ENCODE results near the gene PCSK2. TPM values are rescaled to one million over a fixed set of nuclear protein-coding genes. Genes with fewer than 3 reads are reported as not detected.

The PCSK2 gene
- polyA plus RNA-seq, 3 donors = not detected

DNA sequence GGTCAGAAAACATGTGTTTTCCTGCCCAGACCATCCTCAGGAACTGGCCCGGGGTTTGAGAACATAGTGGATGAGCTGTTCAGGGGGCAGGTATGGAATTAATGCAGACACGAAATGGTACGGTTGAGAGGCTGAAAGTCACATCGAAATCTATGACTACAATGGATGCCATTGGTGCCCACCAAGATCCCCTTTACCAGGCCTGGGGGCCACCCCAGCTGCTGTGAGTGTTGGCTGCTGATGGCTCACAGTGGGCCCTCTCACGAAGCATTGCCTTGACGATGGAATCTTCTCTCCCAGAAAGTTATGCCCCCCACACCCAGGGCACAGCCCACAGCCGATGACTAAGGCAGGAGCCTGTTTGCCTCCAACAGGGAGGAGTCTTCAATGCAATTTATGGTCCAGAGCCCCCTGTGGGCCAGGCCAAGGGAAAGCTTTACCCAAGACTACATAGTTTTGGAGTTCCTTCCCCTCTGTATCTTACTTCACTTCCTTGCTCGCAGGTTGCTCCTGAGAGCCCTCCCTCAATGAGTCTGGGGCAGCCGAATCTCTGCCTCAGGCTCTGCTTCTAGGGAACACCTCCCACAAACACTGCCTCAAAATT is 211.7 kb downstream of the PCSK2 start:
- Histone ChIP-seq H3K79me2 (ENCODE audit: insufficient read depth, low read length) (no peaks in the 10 kb centered on the region), H3K4me2 (replicated peaks; ENCODE audit: extremely low read depth, low read length, poor library complexity, severe bottlenecking) (no peak overlapping the region), H3K9me3 (replicated peaks in 1 of 2; ENCODE audit: control insufficient read depth in 1 of 2, insufficient read depth in 1 of 2, low read length in 2 of 2) (no peaks in the 10 kb centered on the region), H3K9ac (ENCODE audit: insufficient read depth, low read length, poor library complexity, severe bottlenecking) (no peak overlapping the region), H2AFZ (ENCODE audit: insufficient read depth, low read depth, low read length, poor library complexity, severe bottlenecking) (no peak overlapping the region), H3K27ac (ENCODE audit: low read depth in 1 of 2, low read length in 2 of 2) (no peak overlapping the region), H3K4me1 (ENCODE audit: control insufficient read depth in 1 of 2, insufficient read depth in 2 of 2, low read length in 2 of 2) (no peaks in the 10 kb centered on the region), H3K4me3 (replicated peaks in 1 of 3; ENCODE audit: low read depth in 2 of 3, low read length in 3 of 3) (no peak overlapping the region), H3K27me3 (ENCODE audit: control insufficient read depth in 2 of 2, insufficient read depth in 2 of 2, low read length in 2 of 2) (no peaks in the 10 kb centered on the region), H3K36me3 (replicated peaks in 1 of 2; ENCODE audit: control insufficient read depth in 1 of 2, insufficient read depth in 2 of 2, low read length in 2 of 2) (no peaks in the 10 kb centered on the region), H4K20me1 (ENCODE audit: insufficient read depth, low read length) (no peaks in the 10 kb centered on the region)
- no peak for TF ChIP-seq CTCF (IDR thresholded peaks at IDR 0.05)
- DNase-seq = no peak
- no peak overlapping the region for H3K4me3 Mint-ChIP-seq
- H3K27ac Mint-ChIP-seq = no peak overlapping the region
- no peaks in the 10 kb centered on the region for H3K36me3 Mint-ChIP-seq
- intact Hi-C loops (cut with micrococcal nuclease) = no loop called here
- H3K27me3 Mint-ChIP-seq (ENCODE audit: low read depth in 3 of 3) = peaks cover 2 to 16% (median 11%) of the 10 kb centered on the region in 3 donors
- peaks cover 0 to 10% (median 1%) of the 10 kb centered on the region in 7 donors for H3K9me3 Mint-ChIP-seq
- H3K4me1 Mint-ChIP-seq = no peaks in the 10 kb centered on the region
- 86% methylated on average over 8 of the region's 9 CpGs for WGBS (ENCODE audit: insufficient coverage)

- Mint-ChIP-seq H3K9me3 (peaks cover 0 to 10% (median 1%) of the 10 kb centered on the region in 7 donors), H3K36me3 (no peaks in the 10 kb centered on the region), H3K4me3 (no peak overlapping the region), H3K4me1 (no peaks in the 10 kb centered on the region), H3K27me3 (ENCODE audit: low read depth in 3 of 3) (peaks cover 2 to 14% (median 10%) of the 10 kb centered on the region in 3 donors), H3K27ac (no peak overlapping the region)
- no peak overlapping the region for H3K9ac ChIP-seq (ENCODE audit: insufficient read depth, low read length, poor library complexity, severe bottlenecking)
- H3K79me2 ChIP-seq (ENCODE audit: insufficient read depth, low read length) = no peaks in the 10 kb centered on the region
- no peak overlapping the region for H3K4me3 ChIP-seq (replicated peaks in 1 of 3; ENCODE audit: low read depth in 2 of 3, low read length in 3 of 3)
- H4K20me1 ChIP-seq (ENCODE audit: insufficient read depth, low read length) = no peaks in the 10 kb centered on the region
- WGBS (ENCODE audit: insufficient coverage) = 78% methylated on average over 8 of the region's 8 CpGs
- H3K36me3 ChIP-seq (replicated peaks in 1 of 2; ENCODE audit: control insufficient read depth in 1 of 2, insufficient read depth in 2 of 2, low read length in 2 of 2) = no peaks in the 10 kb centered on the region
- H3K4me1 ChIP-seq (ENCODE audit: control insufficient read depth in 1 of 2, insufficient read depth in 2 of 2, low read length in 2 of 2) = no peaks in the 10 kb centered on the region
- H3K9me3 ChIP-seq (replicated peaks in 1 of 2; ENCODE audit: control insufficient read depth in 1 of 2, insufficient read depth in 1 of 2, low read length in 2 of 2) = no peaks in the 10 kb centered on the region
- no peak for TF ChIP-seq CTCF (IDR thresholded peaks at IDR 0.05)
- H3K27ac ChIP-seq (ENCODE audit: low read depth in 1 of 2, low read length in 2 of 2) = no peak overlapping the region
- intact Hi-C loops (cut with micrococcal nuclease) = no loop called here
- DNase-seq = no peak
- no peak overlapping the region for H3K4me2 ChIP-seq (replicated peaks; ENCODE audit: extremely low read depth, low read length, poor library complexity, severe bottlenecking)
- H3K27me3 ChIP-seq (ENCODE audit: control insufficient read depth in 2 of 2, insufficient read depth in 2 of 2, low read length in 2 of 2) = no peaks in the 10 kb centered on the region
- no peak overlapping the region for H2AFZ ChIP-seq (ENCODE audit: insufficient read depth, low read depth, low read length, poor library complexity, severe bottlenecking)
These were observed 212.9 kb downstream of the PCSK2 start for GRCh38 chr20:17439616-17440296.

Data from CD14-positive monocyte (primary cell).